ENCODE results near the gene ASIC4.

- TF ChIP-seq EP300 (IDR thresholded peaks at IDR 0.05): no peak
- no peak for TF ChIP-seq CTCF (IDR thresholded peaks at IDR 0.05)
Measured at GRCh38 chr2:219545943-219546352, 31.7 kb downstream of the ASIC4 start.

Data from esophagus muscularis mucosa (tissue), 3 donors.